ENCODE data around the gene HSD11B1.

- no peak for TF ChIP-seq ZNF281 (CRISPR knock-in tag; IDR thresholded peaks at IDR 0.05)
- no peak for TF ChIP-seq CTCF (IDR thresholded peaks at IDR 0.05)
- no peak for TF ChIP-seq CREB1 (CRISPR knock-in tag; IDR thresholded peaks at IDR 0.05)
- no peak for TF ChIP-seq NFYB (CRISPR knock-in tag; conservative IDR thresholded peaks at IDR 0.05; ENCODE audit: low read depth)
- TF ChIP-seq MLX (CRISPR knock-in tag; IDR thresholded peaks at IDR 0.05): no peak
These were observed 16.2 kb downstream of the HSD11B1 start for GRCh38 chr1:209720826-209721225.
